Thoracic aorta (tissue), 2 donors: ENCODE measurements around the gene TRAPPC3. TPM values are rescaled to one million over a fixed set of nuclear protein-coding genes. Genes with fewer than 3 reads are reported as not detected.

Source experiments
- ATAC-seq: fragments of 150-250 bp; one replicate; pipeline ENCODE4 v1.8.0; 2017; ENCODE audit warnings: low read depth; ENCODE audit not compliant: insufficient number of reproducible peaks, low FRiP score
- DNase-seq: peaks from one replicate; pipeline ENCODE4 v3.0.0-alpha.2; 2020; ENCODE audit warnings: low spot score
- H3K27ac ChIP-seq, 2 donors: fragments of 200-600 bp; sonication (generic); 1 replicate in 1 of 2; 2 replicates in 1 of 2; pipeline ENCODE4 v1.5.1; 2016; ENCODE audit warnings: mild to moderate bottlenecking in 2 of 2, moderate library complexity in 2 of 2
- H3K27me3 ChIP-seq: fragments of 200-600 bp; sonication (generic); replicated peaks from 2 replicates; pipeline ENCODE4 v1.6.0; 2016; ENCODE audit warnings: mild to moderate bottlenecking; ENCODE audit not compliant: insufficient read depth
- H3K36me3 ChIP-seq: fragments of 200-600 bp; sonication (generic); one replicate; pipeline ENCODE4 v1.5.1; 2016
- H3K4me1 ChIP-seq, 2 donors: fragments of 200-600 bp; sonication (generic); 1 replicate in 1 of 2; 2 replicates in 1 of 2; pipeline versions ENCODE4 v1.5.1 to v1.6.0; 2016; ENCODE audit warnings: low read depth in 2 of 2, mild to moderate bottlenecking in 1 of 2; ENCODE audit not compliant: control insufficient read depth in 1 of 2
- H3K4me3 ChIP-seq: fragments of 200-600 bp; sonication (generic); 2 replicates; pipeline ENCODE4 v1.5.1; 2016; ENCODE audit warnings: mild to moderate bottlenecking
- H3K9me3 ChIP-seq: fragments of 200-600 bp; sonication (generic); 2 replicates; pipeline ENCODE4 v1.5.1; 2016
- total RNA-seq, 2 donors: library from RNA; depleted of rRNA; stranded (reverse); fragments of >200 nt; gene quantifications; one replicate each; pipeline versions ENCODE4 v1.1.0 to v1.2.3, GENCODE V29; 2016
- TF ChIP-seq, protein P1 (sequence below): fragments of 200-600 bp; sonication (generic); IDR thresholded peaks from one replicate; pipeline ENCODE4 v1.5.1; 2019; ENCODE audit warnings: antibody characterized with exemption

TRAPPC3 gene
- total RNA-seq, 2 donors from 2014 or later: 78.5 to 92.3 TPM

DNA sequence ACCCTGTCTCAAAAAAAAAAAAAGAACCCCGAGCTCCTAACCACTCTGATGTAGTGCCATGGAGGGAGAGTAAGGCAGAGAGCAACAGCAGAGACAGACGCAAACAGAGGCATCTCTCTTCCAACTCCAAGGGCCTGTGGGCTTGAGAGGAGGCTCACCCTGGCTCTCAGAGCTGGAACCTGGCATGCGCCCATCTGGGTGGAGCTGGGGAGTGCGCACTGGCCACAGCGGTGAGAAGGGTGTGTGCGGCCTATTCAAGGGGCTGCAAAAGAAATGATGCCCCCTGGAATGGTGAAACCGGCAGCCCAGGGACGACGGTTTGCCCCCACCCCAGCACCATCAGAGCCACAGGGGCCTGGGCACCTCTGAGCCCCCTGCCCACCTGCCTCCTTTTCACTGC is 41.9 kb downstream of the TRAPPC3 start:
- Histone ChIP-seq H3K4me1 (no peaks in the 10 kb centered on the region), H3K4me3 (no peak overlapping the region), H3K9me3 (no peaks in the 10 kb centered on the region), H3K27ac (no peak overlapping the region), H3K36me3 (no peaks in the 10 kb centered on the region), H3K27me3 (no peaks in the 10 kb centered on the region)
- TF ChIP-seq, protein P1, sequence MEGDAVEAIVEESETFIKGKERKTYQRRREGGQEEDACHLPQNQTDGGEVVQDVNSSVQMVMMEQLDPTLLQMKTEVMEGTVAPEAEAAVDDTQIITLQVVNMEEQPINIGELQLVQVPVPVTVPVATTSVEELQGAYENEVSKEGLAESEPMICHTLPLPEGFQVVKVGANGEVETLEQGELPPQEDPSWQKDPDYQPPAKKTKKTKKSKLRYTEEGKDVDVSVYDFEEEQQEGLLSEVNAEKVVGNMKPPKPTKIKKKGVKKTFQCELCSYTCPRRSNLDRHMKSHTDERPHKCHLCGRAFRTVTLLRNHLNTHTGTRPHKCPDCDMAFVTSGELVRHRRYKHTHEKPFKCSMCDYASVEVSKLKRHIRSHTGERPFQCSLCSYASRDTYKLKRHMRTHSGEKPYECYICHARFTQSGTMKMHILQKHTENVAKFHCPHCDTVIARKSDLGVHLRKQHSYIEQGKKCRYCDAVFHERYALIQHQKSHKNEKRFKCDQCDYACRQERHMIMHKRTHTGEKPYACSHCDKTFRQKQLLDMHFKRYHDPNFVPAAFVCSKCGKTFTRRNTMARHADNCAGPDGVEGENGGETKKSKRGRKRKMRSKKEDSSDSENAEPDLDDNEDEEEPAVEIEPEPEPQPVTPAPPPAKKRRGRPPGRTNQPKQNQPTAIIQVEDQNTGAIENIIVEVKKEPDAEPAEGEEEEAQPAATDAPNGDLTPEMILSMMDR: no peak
- ATAC-seq (no peak), DNase-seq (no peak)

DNA sequence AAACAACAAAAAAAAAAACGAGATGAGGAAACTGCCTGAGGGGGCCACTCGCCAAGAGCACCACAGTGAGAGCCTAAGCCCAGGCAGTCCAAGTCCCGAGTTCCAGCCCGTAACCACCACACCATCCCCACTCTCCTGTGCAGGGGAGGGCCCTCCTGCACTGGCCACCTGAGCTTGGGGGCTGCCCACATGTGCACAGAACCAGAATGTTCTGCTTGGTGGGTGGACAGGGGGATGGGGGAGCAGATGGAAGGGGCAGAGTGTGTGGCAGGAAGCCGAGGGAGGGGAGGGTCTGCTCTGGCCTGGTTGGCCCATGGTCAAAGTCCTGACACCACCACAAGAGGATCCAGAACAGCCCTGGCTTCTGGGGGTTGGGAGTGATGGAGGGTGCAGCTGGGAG is 43.0 kb downstream of the TRAPPC3 start:
- ATAC-seq (no peak), DNase-seq (no peak)
- Histone ChIP-seq H3K27me3 (no peaks in the 10 kb centered on the region), H3K36me3 (no peaks in the 10 kb centered on the region), H3K9me3 (no peaks in the 10 kb centered on the region), H3K27ac (no peak overlapping the region), H3K4me1 (no peaks in the 10 kb centered on the region), H3K4me3 (no peak overlapping the region)
- TF ChIP-seq, protein P1: no peak

DNA sequence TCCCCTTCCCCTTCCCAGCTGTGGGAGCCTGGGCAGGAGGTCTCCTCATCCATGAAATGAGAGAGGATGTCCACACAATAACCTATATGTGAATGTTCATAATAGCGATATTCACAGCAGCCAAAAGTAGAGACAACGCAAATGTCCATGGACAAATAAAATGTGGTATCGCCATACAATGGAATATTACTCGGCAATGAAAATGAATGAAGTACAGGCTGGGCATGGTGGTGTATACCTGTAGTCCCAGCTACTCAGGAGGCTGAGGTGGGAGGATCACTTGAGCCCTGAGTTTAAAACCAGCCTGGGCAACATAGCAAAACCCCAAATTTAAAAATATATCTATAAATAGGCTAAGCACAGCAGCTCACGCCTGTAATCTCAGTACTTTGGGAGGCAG is 47.7 kb downstream of the TRAPPC3 start:
- no peak overlapping the region for H3K27ac ChIP-seq
- ATAC-seq: no peak

DNA sequence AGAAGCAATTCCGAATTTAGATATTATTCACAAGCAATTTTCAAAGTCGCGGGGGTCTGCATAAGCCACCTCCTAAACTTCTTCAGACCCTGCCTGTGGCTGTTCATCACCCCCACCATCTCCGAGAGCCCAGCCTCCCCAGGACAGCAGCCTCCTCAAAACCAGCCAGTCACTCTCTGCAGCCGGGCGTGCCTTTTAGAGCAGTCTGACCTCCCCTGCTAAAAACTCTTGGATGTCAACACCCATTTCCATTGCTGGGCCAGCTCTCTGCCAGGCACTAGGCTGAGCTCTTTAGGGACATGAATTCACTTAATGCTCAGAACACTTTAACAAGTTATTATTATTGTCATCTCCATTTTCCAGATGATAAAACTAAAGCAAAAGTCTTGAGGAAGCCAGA is 48.9 kb downstream of the TRAPPC3 start:
- H3K27me3 ChIP-seq: no peaks in the 10 kb centered on the region
- H3K36me3 ChIP-seq: no peaks in the 10 kb centered on the region
- H3K9me3 ChIP-seq: no peaks in the 10 kb centered on the region
- no peak for DNase-seq
- H3K4me1 ChIP-seq: peaks cover 6% of the 10 kb centered on the region in 2 donors
- H3K27ac ChIP-seq: peak overlapping the region in 1 of 2 donors; percentile 30
- TF ChIP-seq, protein P1: no peak
- no peak overlapping the region for H3K4me3 ChIP-seq
- no peak for ATAC-seq

More for the DNA sequence above, 47.7 kb downstream of the TRAPPC3 start:
- DNase-seq: no peak
- TF ChIP-seq, protein P1: no peak
- Histone ChIP-seq H3K9me3 (no peaks in the 10 kb centered on the region), H3K27me3 (no peaks in the 10 kb centered on the region), H3K36me3 (no peaks in the 10 kb centered on the region), H3K4me1 (peaks cover 6% of the 10 kb centered on the region in 2 donors), H3K4me3 (no peak overlapping the region)

DNA sequence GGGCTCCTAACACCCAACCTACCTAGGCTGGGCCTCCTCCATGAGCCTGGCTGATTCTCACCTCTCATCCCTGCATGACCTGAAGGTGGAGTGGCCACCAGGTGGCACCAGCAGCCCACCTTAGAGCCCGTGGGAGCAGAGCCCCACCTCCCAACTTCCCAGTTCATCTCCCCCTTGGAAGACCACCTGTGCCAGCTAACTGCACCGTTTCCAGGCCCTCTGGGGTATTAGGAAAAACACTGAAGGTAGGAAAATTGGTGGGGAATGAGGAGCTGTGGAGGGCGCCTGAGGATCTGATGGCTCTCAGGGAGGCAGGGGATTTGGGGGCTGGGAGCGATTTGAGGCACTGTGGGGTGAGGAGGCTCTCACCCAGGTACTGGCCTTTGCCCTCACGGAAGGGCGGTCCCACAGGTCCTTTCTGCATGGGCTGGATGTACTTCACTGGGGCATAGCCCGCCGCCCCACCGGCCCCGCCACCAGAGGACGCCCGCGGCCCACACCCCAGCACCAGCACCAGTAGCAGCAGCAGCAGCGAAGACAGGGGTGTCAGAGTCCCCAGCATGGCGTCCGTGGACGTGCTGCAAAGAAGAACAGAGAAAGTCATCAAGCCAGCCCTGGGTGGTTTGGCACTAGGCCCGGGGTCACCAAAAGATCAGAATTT is 49.5 kb downstream of the TRAPPC3 start:
- TF ChIP-seq, protein P1: peak; percentile 83
- H3K4me1 ChIP-seq: peaks cover 6% of the 10 kb centered on the region in 2 donors
- H3K4me3 ChIP-seq: no peak overlapping the region
- peak; percentile 56 for DNase-seq
- no peaks in the 10 kb centered on the region for H3K27me3 ChIP-seq
- H3K9me3 ChIP-seq: no peaks in the 10 kb centered on the region
- H3K36me3 ChIP-seq: peaks cover 1% of the 10 kb centered on the region
- H3K27ac ChIP-seq: peak overlapping the region in 1 of 2 donors; percentile 30
- ATAC-seq: peak; percentile 46
